Activated T-helper 1 cell treated with anti-CD3 and anti-CD28 coated beads, Interleukin-12 subunit alpha, Interleukin-12 subunit beta, Interleukin-2, Interleukin-4 antibody, amounts not matched to agents 30 ng/mL and 10 ng/mL and 1 ng/mL, durations not matched to agents 14 hours and 24 hours and 36 hours (primary cell): ENCODE data around the gene PUM1. TPM values are rescaled to one million over a fixed set of nuclear protein-coding genes. Genes with fewer than 3 reads are reported as not detected.

Experiments used
- DNase-seq: peaks from one replicate; pipeline ENCODE4 v3.0.0; 2021; ENCODE audit warnings: low spot score
- H3K27ac Mint-ChIP-seq: one replicate; pipeline ENCODE4 v1.8.0; 2021; ENCODE audit warnings: mild to moderate bottlenecking, mixed read lengths
- H3K27me3 Mint-ChIP-seq: one replicate; pipeline ENCODE4 v1.8.0; 2022; ENCODE audit warnings: mild to moderate bottlenecking, moderate library complexity, mixed read lengths; ENCODE audit not compliant: insufficient read depth
- H3K36me3 Mint-ChIP-seq: one replicate; pipeline ENCODE4 v1.8.0; 2021; ENCODE audit warnings: low read depth, mixed read lengths
- H3K4me1 Mint-ChIP-seq: one replicate; pipeline ENCODE4 v1.8.0; 2021; ENCODE audit warnings: low read depth, mixed read lengths
- H3K4me3 Mint-ChIP-seq: one replicate; pipeline ENCODE4 v1.8.0; 2021; ENCODE audit warnings: mild to moderate bottlenecking, moderate library complexity, mixed read lengths
- H3K9me3 Mint-ChIP-seq: one replicate; pipeline ENCODE4 v1.8.0; 2021; ENCODE audit warnings: mixed read lengths
- intact Hi-C: fragments of 100-400 bp; cut with micrococcal nuclease; formaldehyde crosslinking; loops from one replicate; pipeline ENCODE4 v1.15.1; 2024
- total RNA-seq: library from RNA; stranded (reverse); gene quantifications from 2 replicates; pipeline ENCODE4 v1.2.3, GENCODE V29; 2022

Gene PUM1
- total RNA-seq, 1 donor from 2014 or later: 130 TPM

GRCh38 chr1:30885570-30886522 lies 179.7 kb downstream of the PUM1 start:
- H3K9me3 Mint-ChIP-seq: no peaks in the 10 kb centered on the region
- H3K4me3 Mint-ChIP-seq: no peak overlapping the region
- no peak for DNase-seq
- no peaks in the 10 kb centered on the region for H3K36me3 Mint-ChIP-seq
- H3K27me3 Mint-ChIP-seq: peaks cover 3% of the 10 kb centered on the region
- H3K27ac Mint-ChIP-seq: no peak overlapping the region
- no peaks in the 10 kb centered on the region for H3K4me1 Mint-ChIP-seq
- intact Hi-C loops: no loop called here

GRCh38 chr1:30884723-30885122 lies 180.8 kb downstream of the PUM1 start:
- H3K4me1 Mint-ChIP-seq: no peaks in the 10 kb centered on the region
- H3K27ac Mint-ChIP-seq: no peak overlapping the region
- H3K4me3 Mint-ChIP-seq: no peak overlapping the region

GRCh38 chr1:30883389-30884172 lies 181.9 kb downstream of the PUM1 start:
- no peaks in the 10 kb centered on the region for H3K36me3 Mint-ChIP-seq
- intact Hi-C loops: no loop called here
- H3K9me3 Mint-ChIP-seq: no peaks in the 10 kb centered on the region
- DNase-seq: no peak
- H3K27me3 Mint-ChIP-seq: peaks cover 3% of the 10 kb centered on the region
- H3K27ac Mint-ChIP-seq: no peak overlapping the region
- no peak overlapping the region for H3K4me3 Mint-ChIP-seq
- no peaks in the 10 kb centered on the region for H3K4me1 Mint-ChIP-seq

More at GRCh38 chr1:30884723-30885122, 180.8 kb downstream of the PUM1 start:
- DNase-seq: no peak
- Mint-ChIP-seq H3K27me3 (peaks cover 3% of the 10 kb centered on the region), H3K36me3 (no peaks in the 10 kb centered on the region), H3K9me3 (no peaks in the 10 kb centered on the region)
- intact Hi-C loops: no loop called here

- no peak for DNase-seq
- intact Hi-C loops: no loop called here
- Mint-ChIP-seq H3K9me3 (no peaks in the 10 kb centered on the region), H3K27me3 (peaks cover 5% of the 10 kb centered on the region), H3K4me1 (no peaks in the 10 kb centered on the region), H3K27ac (peak overlapping the region; percentile 14), H3K36me3 (no peaks in the 10 kb centered on the region), H3K4me3 (no peak overlapping the region)
Observed at GRCh38 chr1:30882678-30883388, 182.7 kb downstream of the PUM1 start.

Other genes with a start within 250 kb of the PUM1 start
- gene SDC3, start 157.0 kb downstream of the PUM1 start, total RNA-seq: 0.26 and 0.34 TPM in 2 replicates
- not detected in 2 replicates for gene NKAIN1, start 174.2 kb upstream of the PUM1 start, total RNA-seq
- gene SNRNP40, start 231.1 kb upstream of the PUM1 start, total RNA-seq: 118 and 119 TPM in 2 replicates
- gene ZCCHC17, start 231.3 kb upstream of the PUM1 start, total RNA-seq: 24.1 and 24.7 TPM in 2 replicates